Effector memory CD4-positive, alpha-beta T cell (primary cell): ENCODE results near the gene DIP2C.
"Not testable (repeated sequence)": the region's sequence is repeated elsewhere in the genome, so short reads cannot be mapped to it uniquely, and the experiment has no call there.

Experiments used
- DNase-seq, 3 donors: peaks; one replicate each; pipeline ENCODE4 v3.0.0-alpha.2; 2020
- H3K27ac ChIP-seq: 2 replicates; pipeline ENCODE4 v1.7.0; 2013; ENCODE audit warnings: mild to moderate bottlenecking, low read length, moderate library complexity; ENCODE audit not compliant: insufficient read depth, poor library complexity, severe bottlenecking
- H3K27me3 ChIP-seq: replicated peaks from 2 replicates; pipeline ENCODE4 v1.7.0; 2013; ENCODE audit warnings: mild to moderate bottlenecking, low read length; ENCODE audit not compliant: insufficient read depth, control insufficient read depth, poor library complexity, severe bottlenecking
- H3K36me3 ChIP-seq: 2 replicates; pipeline ENCODE4 v1.7.0; 2013; ENCODE audit warnings: mild to moderate bottlenecking, low read length, moderate library complexity; ENCODE audit not compliant: control insufficient read depth, insufficient read depth
- H3K4me1 ChIP-seq: 2 replicates; pipeline ENCODE4 v1.7.0; 2013; ENCODE audit warnings: low read length, mild to moderate bottlenecking; ENCODE audit not compliant: control insufficient read depth, insufficient read depth, poor library complexity, severe bottlenecking
- H3K4me3 ChIP-seq: 2 replicates; pipeline ENCODE4 v1.7.0; 2013; ENCODE audit warnings: low read length, low read depth, mild to moderate bottlenecking; ENCODE audit not compliant: insufficient read depth, poor library complexity, severe bottlenecking
- H3K9me3 ChIP-seq: 2 replicates; pipeline ENCODE4 v1.7.0; 2013; ENCODE audit warnings: mild to moderate bottlenecking, low read length, moderate library complexity; ENCODE audit not compliant: control insufficient read depth

DIP2C gene

DNA sequence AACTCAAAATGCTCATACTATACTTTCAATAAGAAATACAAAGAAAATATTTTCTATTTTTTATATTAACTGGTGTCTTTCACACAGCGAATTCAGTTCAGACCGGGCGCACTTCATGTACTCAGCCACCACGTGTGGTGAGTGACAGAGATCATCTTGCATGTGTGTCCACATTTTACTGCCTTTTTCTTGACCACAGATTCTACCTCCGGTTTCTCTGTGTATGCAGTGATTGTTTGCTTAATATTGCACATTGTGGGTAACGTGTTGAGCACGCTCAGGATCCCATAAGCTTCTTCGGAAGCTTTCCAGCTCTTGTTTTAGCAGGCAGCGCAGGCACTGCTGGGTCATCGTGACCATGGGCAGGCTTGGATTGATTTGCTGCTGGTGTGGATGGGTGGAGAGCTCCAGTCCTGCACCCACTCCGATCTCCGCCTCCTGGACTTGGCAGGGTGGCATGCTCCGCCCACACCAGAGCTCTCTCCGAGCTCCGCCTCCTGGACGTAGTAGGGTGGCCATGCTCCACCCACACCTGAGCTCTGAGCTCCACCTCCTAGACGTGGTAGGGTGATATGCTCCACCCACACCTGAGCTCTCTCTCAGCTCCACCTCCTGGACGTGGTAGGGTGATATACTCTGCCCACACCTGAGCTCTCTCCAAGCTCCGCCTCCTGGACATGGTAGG, 253.3 kb downstream of the DIP2C start:
- H3K36me3 ChIP-seq = no peaks in the 10 kb centered on the region
- H3K9me3 ChIP-seq = no peaks in the 10 kb centered on the region

DNA sequence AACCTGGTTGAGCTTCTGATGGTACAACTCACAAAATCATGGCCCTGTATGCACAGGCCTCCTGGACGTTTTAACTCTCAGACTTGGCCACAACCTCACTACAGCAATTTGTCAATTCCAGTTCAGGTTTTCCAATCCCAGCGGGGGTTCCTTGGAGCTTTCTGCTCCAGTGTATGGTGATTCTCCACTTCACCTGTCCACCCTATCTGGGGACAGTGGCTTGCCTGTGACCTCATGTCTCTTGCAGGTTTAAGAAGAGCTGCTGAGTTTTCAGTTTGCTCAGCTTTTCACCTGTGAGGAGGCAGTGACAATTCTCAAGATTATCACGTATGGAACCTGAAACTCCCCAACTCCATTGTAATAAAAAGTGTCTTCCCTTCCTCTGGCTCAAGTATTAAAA, 254.1 kb downstream of the DIP2C start:
- Histone ChIP-seq H3K9me3 (no peaks in the 10 kb centered on the region), H3K27ac (no peak overlapping the region), H3K36me3 (no peaks in the 10 kb centered on the region), H3K27me3 (no peaks in the 10 kb centered on the region), H3K4me1 (peaks cover 28% of the 10 kb centered on the region), H3K4me3 (no peak overlapping the region)
- DNase-seq = no peak

More for the DNA sequence above, 253.3 kb downstream of the DIP2C start:
- peaks cover 28% of the 10 kb centered on the region for H3K4me1 ChIP-seq
- H3K27me3 ChIP-seq = no peaks in the 10 kb centered on the region
- no peak overlapping the region for H3K27ac ChIP-seq
- no peak overlapping the region for H3K4me3 ChIP-seq
- DNase-seq = no peak

DNA sequence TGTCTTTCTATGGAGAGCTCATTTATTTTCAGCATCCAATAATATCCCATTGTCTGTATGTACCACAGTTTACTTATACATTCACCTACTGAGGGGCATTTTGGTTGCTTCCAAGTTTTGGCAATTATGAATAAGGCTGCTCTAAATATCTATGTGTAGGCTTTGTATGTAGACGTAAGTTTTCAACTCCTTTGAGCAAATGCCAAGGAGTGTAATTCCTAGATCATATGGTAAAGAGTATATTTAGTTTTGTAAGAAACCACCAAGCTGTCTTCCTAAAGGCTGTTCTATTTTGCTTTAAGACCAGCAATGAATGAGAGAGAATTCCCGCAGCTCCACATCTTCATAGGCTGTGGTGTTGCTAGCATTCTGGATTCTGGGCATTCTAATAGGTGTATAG, 259.8 kb downstream of the DIP2C start:
- H3K4me3 ChIP-seq = no peak overlapping the region
- no peak for DNase-seq
- no peaks in the 10 kb centered on the region for H3K36me3 ChIP-seq
- no peak overlapping the region for H3K27ac ChIP-seq
- peaks cover 5% of the 10 kb centered on the region for H3K4me1 ChIP-seq
- H3K9me3 ChIP-seq = no peaks in the 10 kb centered on the region
- no peaks in the 10 kb centered on the region for H3K27me3 ChIP-seq

DNA sequence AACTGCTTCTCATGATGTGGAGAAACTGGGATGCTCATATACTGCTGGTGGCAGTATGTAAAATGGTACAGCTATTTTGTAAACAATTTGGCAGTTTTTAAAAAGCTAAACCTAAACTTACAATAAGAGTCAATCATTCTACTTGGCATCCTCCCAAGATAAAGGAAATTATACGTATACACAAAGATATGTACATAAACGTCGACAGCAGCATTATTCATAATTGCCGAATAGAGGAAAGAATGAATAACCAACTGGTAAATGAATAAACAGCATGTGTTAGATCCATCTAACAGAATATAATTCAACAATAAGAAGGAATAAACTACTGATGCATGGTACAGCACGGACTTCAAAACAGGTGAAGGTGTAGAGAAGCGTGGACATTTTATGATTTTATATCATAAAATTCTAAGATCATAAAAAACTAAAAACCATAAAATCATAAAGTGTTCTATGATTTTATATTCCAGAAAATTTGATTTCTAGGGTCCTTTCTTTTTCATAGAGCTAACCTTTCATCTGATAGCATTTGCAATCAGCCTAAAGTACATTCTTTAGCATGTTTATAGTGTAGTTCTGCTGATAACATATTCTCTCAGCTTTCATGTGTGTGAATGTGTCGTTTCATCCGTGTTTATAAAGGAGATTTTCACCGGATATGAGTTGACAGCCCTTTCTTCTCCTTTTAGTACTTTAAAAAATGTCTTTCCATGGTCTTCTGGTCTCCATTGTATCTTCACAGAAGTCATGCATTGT, 261.5 kb downstream of the DIP2C start:
- no peaks in the 10 kb centered on the region for H3K4me1 ChIP-seq
- H3K4me3 ChIP-seq = no peak overlapping the region
- H3K27me3 ChIP-seq = no peaks in the 10 kb centered on the region
- no peak for DNase-seq
- H3K9me3 ChIP-seq = no peaks in the 10 kb centered on the region
- no peak overlapping the region for H3K27ac ChIP-seq
- H3K36me3 ChIP-seq = no peaks in the 10 kb centered on the region

DNA sequence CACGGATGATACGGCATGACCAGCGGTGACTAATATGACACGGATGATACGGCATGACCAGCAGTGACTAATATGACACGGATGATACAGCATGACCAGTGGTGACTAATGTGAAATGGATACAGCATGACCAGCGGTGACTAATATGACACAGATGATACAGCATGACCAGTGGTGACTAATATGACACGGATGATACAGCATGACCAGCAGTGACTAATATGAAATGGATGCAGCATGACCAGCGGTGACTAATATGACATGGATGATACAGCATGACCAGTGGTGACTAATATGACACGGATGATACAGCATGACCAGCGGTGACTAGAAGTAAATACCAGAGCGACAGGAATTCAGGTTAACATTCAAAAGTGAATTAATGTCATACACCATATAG, 264.1 kb downstream of the DIP2C start:
- H3K9me3 ChIP-seq, H3K27me3 ChIP-seq, DNase-seq, H3K4me1 ChIP-seq, H3K27ac ChIP-seq, H3K36me3 ChIP-seq, H3K4me3 ChIP-seq: not testable (repeated sequence)

DNA sequence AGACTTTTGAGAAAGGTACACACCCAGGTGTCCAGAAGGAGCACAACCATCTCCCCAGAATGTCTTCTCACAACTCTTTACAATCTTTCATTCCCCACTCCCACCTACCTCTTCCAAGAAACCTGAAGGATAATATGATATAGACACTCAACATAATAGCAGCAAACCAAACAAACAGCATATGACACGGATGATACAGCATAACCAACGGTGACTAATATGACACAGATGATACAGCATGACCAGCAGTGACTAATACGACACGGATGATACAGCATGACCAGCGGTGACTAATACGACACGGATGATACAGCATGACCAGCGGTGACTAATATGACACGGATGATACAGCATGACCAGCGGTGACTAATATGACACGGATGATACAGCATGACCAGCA, 264.7 kb downstream of the DIP2C start:
- DNase-seq, H3K9me3 ChIP-seq, H3K27me3 ChIP-seq, H3K27ac ChIP-seq, H3K4me3 ChIP-seq, H3K4me1 ChIP-seq, H3K36me3 ChIP-seq: not testable (repeated sequence)

DNA sequence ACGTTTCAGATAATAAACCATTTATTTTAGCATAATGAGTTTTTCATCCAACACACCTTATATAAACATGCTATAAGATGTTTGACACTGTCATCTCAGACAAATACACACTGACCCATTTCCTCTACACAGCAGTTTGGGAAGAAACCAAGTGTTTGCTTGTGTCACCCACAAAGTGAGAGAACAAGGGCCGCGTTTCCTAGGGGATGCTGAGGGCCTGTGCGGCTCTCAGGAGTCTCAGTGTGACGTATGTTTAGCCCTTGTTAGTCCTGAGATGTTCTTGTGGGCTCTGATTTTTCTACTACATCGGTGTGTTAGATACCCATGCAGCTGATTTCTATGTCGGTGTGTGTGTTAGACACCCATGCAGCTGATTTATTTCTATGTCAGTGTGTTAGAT, 266.3 kb downstream of the DIP2C start:
- H3K4me1 ChIP-seq = no peaks in the 10 kb centered on the region
- H3K36me3 ChIP-seq = no peaks in the 10 kb centered on the region
- H3K4me3 ChIP-seq = no peak overlapping the region
- DNase-seq = no peak
- no peaks in the 10 kb centered on the region for H3K27me3 ChIP-seq
- no peaks in the 10 kb centered on the region for H3K9me3 ChIP-seq
- H3K27ac ChIP-seq = no peak overlapping the region

DNA sequence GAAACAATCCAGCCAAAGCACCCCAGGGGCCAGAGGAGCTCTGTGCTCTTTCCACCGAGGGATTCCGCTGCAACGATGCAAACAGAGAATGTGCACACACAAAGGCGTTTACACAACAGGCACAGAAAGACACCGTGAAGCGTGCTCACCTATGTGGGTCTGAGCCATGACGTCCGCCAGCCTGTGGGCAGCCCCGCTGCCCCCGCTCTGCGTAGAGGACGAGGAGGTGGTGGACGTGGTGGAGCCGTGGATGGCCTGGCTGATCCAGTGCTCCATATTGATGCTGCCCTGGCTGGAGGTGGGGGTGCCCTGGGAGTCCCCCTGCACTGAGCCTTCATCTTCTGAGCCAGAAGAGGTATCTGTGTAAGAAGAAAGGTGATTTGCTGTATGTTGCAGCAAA, 266.8 kb downstream of the DIP2C start:
- no peak overlapping the region for H3K4me3 ChIP-seq
- no peaks in the 10 kb centered on the region for H3K4me1 ChIP-seq
- H3K9me3 ChIP-seq = no peaks in the 10 kb centered on the region
- no peak overlapping the region for H3K27ac ChIP-seq
- no peaks in the 10 kb centered on the region for H3K36me3 ChIP-seq
- no peaks in the 10 kb centered on the region for H3K27me3 ChIP-seq
- no peak for DNase-seq

DNA sequence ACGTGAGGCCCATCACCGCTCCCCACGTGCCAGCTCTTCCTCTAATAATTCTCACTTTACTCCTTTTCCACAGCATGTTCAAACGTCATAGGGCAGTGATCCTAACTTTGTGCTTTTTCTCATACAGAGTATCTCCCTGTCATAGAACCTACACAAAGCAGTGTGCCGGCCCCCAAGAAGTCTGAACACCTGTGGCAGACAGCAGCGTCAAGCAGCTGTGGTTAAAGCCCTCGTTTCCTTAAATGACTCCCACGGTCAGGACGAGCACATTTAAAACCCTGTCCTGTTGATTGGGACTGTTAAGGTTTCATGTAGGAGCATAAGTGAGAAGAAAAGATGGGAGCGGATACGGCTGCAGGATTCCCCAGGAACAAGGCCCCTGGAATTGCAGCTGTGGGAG, 267.2 kb downstream of the DIP2C start:
- H3K36me3 ChIP-seq = no peaks in the 10 kb centered on the region
- H3K27ac ChIP-seq = no peak overlapping the region
- H3K4me1 ChIP-seq = no peaks in the 10 kb centered on the region
- no peak for DNase-seq
- H3K27me3 ChIP-seq = no peaks in the 10 kb centered on the region
- H3K9me3 ChIP-seq = no peaks in the 10 kb centered on the region
- no peak overlapping the region for H3K4me3 ChIP-seq

DNA sequence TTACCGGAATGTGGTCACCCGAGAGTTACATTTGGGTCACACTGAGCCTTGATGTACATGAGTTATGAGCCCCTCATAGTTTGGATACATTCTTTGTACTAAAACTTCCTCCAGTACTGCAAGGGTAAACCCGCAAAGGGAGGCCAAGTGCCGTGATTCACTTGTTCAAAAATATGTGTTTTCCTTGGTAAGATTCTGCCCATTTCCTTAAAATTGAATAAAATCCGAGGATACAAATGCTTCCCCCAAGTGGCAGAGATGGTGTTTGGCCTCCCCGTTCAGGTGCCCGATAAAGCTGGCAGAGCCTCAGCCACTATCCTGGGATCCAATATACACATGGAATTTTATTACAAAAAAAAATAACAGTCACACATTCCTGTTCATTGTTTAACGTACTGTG, 268.3 kb downstream of the DIP2C start:
- Histone ChIP-seq H3K4me1 (no peaks in the 10 kb centered on the region), H3K9me3 (no peaks in the 10 kb centered on the region), H3K27me3 (no peaks in the 10 kb centered on the region), H3K36me3 (no peaks in the 10 kb centered on the region), H3K27ac (no peak overlapping the region), H3K4me3 (no peak overlapping the region)
- DNase-seq = no peak
